HT-29 (cell line): ENCODE measurements around the gene CYTH3. TPM values are rescaled to one million over a fixed set of nuclear protein-coding genes. Genes with fewer than 3 reads are reported as not detected.
"Not testable (repeated sequence)": the region's sequence is repeated elsewhere in the genome, so short reads cannot be mapped to it uniquely, and the experiment has no call there.

Source experiments
- DNase-seq: peaks from one replicate; pipeline ENCODE4 v3.0.0-alpha.2; 2015; ENCODE audit warnings: low spot score
- total RNA-seq: library from RNA; depleted of rRNA; stranded (reverse); fragments of >200 nt; shearing (Covaris generic); gene quantifications from 2 replicates; pipeline ENCODE4 v1.2.3, GENCODE V29; 2014

CYTH3 gene
- total RNA-seq, 1 experiment from 2014 or later, result 3.1 TPM

- no peak for DNase-seq
These were observed 73.5 kb downstream of the CYTH3 start for GRCh38 chr7:6198689-6199595.

GRCh38 chr7:6197801-6198551 is 74.4 kb downstream of the CYTH3 start:
- DNase-seq, result no peak

GRCh38 chr7:6193709-6194108 is 78.7 kb downstream of the CYTH3 start:
- DNase-seq, result no peak

- not testable (repeated sequence) for DNase-seq
These were observed 81.9 kb downstream of the CYTH3 start for GRCh38 chr7:6190563-6190962.

GRCh38 chr7:6188389-6188788 is 84.0 kb downstream of the CYTH3 start:
- DNase-seq, result no peak

- no peak for DNase-seq
These were observed 85.8 kb downstream of the CYTH3 start for GRCh38 chr7:6186577-6186976.

GRCh38 chr7:6182993-6183392 is 89.4 kb downstream of the CYTH3 start:
- DNase-seq, result no peak

- DNase-seq, result no peak
These were observed 91.3 kb downstream of the CYTH3 start for GRCh38 chr7:6181136-6181535.

- no peak for DNase-seq
These were observed 92.1 kb downstream of the CYTH3 start for GRCh38 chr7:6180344-6180725.

GRCh38 chr7:6179620-6180343 is 92.6 kb downstream of the CYTH3 start:
- no peak for DNase-seq

GRCh38 chr7:6178298-6179029 is 94.0 kb downstream of the CYTH3 start:
- DNase-seq, result no peak

GRCh38 chr7:6175645-6176044 is 96.8 kb downstream of the CYTH3 start:
- no peak for DNase-seq

GRCh38 chr7:6172910-6173295 is 99.5 kb downstream of the CYTH3 start:
- no peak for DNase-seq

GRCh38 chr7:6172224-6172909 is 100.1 kb downstream of the CYTH3 start:
- no peak for DNase-seq

GRCh38 chr7:6171532-6172223 is 100.7 kb downstream of the CYTH3 start:
- no peak for DNase-seq

- DNase-seq, result no peak
These were observed 101.6 kb downstream of the CYTH3 start for GRCh38 chr7:6170571-6171531.

GRCh38 chr7:6169805-6170520 is 102.5 kb downstream of the CYTH3 start:
- no peak for DNase-seq

GRCh38 chr7:6168477-6168868 is 104.0 kb downstream of the CYTH3 start:
- no peak for DNase-seq
